HepG2 (cell line): ENCODE data around the gene H1-8. TPM values are rescaled to one million over a fixed set of nuclear protein-coding genes. Genes with fewer than 3 reads are reported as not detected.

Experiments
- BORCS8-MEF2B ChIP-seq: sonication (generic); formaldehyde crosslinking; IDR thresholded peaks from 2 replicates; pipeline ENCODE4 v1.8.0; 2022; ENCODE audit warnings: mild to moderate bottlenecking, missing genetic modification reagents
- CBX5 ChIP-seq: sonication (generic); formaldehyde crosslinking; IDR thresholded peaks from 2 replicates; pipeline ENCODE4 v1.4.0; 2020; ENCODE audit warnings: missing genetic modification reagents, borderline replicate concordance
- ERF ChIP-seq: IDR thresholded peaks from 2 replicates; pipeline ENCODE4 v1.6.1; 2018; ENCODE audit warnings: missing biosample characterization, missing genetic modification reagents
- FOXP1 ChIP-seq, 2 experiments: fragments of 450-650 bp in 1 of 2; IDR thresholded peaks; 2 replicates each; pipeline ENCODE4 v1.6.1; 2017 to 2018; ENCODE audit warnings: antibody characterized with exemption in 1 of 2
- HOXA5 ChIP-seq: sonication (generic); formaldehyde crosslinking; IDR thresholded peaks from 2 replicates; pipeline ENCODE4 v1.4.0; 2020; ENCODE audit warnings: missing genetic modification reagents
- POLR2G ChIP-seq: fragments of 200-400 bp; formaldehyde crosslinking; IDR thresholded peaks from 2 replicates; pipeline ENCODE4 v1.6.1; 2018; ENCODE audit warnings: mild to moderate bottlenecking, low read depth, low read length, moderate library complexity
- RFX1 ChIP-seq: fragments of 450-650 bp; IDR thresholded peaks from 2 replicates; pipeline ENCODE4 v1.6.1; 2017
- SAFB2 ChIP-seq: sonication (generic); formaldehyde crosslinking; IDR thresholded peaks from 2 replicates; pipeline ENCODE4 v1.5.1; 2020; ENCODE audit warnings: missing genetic modification reagents, low read depth, mild to moderate bottlenecking, borderline replicate concordance
- SIX4 ChIP-seq: sonication (generic); formaldehyde crosslinking; IDR thresholded peaks from 2 replicates; pipeline ENCODE4 v1.4.0; 2020; ENCODE audit warnings: missing genetic modification reagents
- TMF1 ChIP-seq: sonication (generic); formaldehyde crosslinking; IDR thresholded peaks from 2 replicates; pipeline ENCODE4 v1.8.1; 2022; ENCODE audit warnings: low read depth, missing genetic modification reagents
- ZMYM4 ChIP-seq: sonication (generic); formaldehyde crosslinking; IDR thresholded peaks from 2 replicates; pipeline ENCODE4 v1.8.1; 2023; ENCODE audit warnings: mild to moderate bottlenecking, missing genetic modification reagents
- ZNF33A ChIP-seq: sonication (generic); formaldehyde crosslinking; IDR thresholded peaks from 2 replicates; pipeline ENCODE4 v1.5.1; 2020; ENCODE audit warnings: missing genetic modification reagents, mild to moderate bottlenecking, moderate library complexity, borderline replicate concordance
- ZNF562 ChIP-seq: sonication (generic); formaldehyde crosslinking; IDR thresholded peaks from 2 replicates; pipeline ENCODE4 v1.8.0; 2022; ENCODE audit warnings: missing genetic modification reagents, borderline replicate concordance
- ZNF607 ChIP-seq: sonication (generic); formaldehyde crosslinking; IDR thresholded peaks from 2 replicates; pipeline ENCODE4 v1.5.1; 2020; ENCODE audit warnings: missing genetic modification reagents, mild to moderate bottlenecking, borderline replicate concordance
- polyA plus RNA-seq, 8 experiments: library from polyadenylated mRNA; depleted of rRNA in 3 of 8; stranded (reverse) in 7 of 8; unstranded in 1 of 8; fragments of >200 nt; fragmentation: Illumina TruSeq in 4 of 8; extraction: Trizol in 4 of 8; gene quantifications; 2 replicates each; pipeline versions ENCODE4 v1.2.1 to v1.2.3, GENCODE V29; 2011 to 2016; ENCODE audit warnings: low read depth in 4 of 8, missing spikeins in 1 of 8, mixed read lengths in 1 of 8; ENCODE audit not compliant: insufficient read depth in 1 of 8
- total RNA-seq, 5 experiments: library from RNA; depleted of rRNA; stranded (reverse); fragments of >200 nt; fragmentation: Illumina TruSeq; extraction: Trizol; gene quantifications; 2 replicates each; pipeline ENCODE4 v1.2.3, GENCODE V29; 2016; ENCODE audit warnings: low read depth in 1 of 5
- TF ChIP-seq, protein P1 (sequence below): sonication (generic); formaldehyde crosslinking; IDR thresholded peaks from 2 replicates; pipeline ENCODE4 v1.8.0; 2022; ENCODE audit warnings: low read depth, missing genetic modification reagents
- TF ChIP-seq, protein P2 (sequence below): sonication (generic); formaldehyde crosslinking; IDR thresholded peaks from 2 replicates; pipeline ENCODE4 v1.5.1; 2020; ENCODE audit warnings: mild to moderate bottlenecking, missing genetic modification reagents
- TF ChIP-seq, protein P3 (sequence below): sonication (generic); formaldehyde crosslinking; IDR thresholded peaks from 2 replicates; pipeline ENCODE4 v1.4.0; 2020; ENCODE audit warnings: low read depth, missing genetic modification reagents
- TF ChIP-seq, protein P4 (sequence below): IDR thresholded peaks from 2 replicates; pipeline ENCODE4 v1.6.1; 2016; ENCODE audit warnings: low read depth, control low read depth
- TF ChIP-seq, protein P5 (sequence below): IDR thresholded peaks from 2 replicates; pipeline ENCODE4 v1.6.1; 2018; ENCODE audit warnings: missing genetic modification reagents

Gene H1-8
- total and polyA plus RNA-seq, 2 of the 13 experiments (the other 11 are each of a cell fraction or from before 2014, with no cell fraction given), result 0.08 TPM; not detected in 1

DNA sequence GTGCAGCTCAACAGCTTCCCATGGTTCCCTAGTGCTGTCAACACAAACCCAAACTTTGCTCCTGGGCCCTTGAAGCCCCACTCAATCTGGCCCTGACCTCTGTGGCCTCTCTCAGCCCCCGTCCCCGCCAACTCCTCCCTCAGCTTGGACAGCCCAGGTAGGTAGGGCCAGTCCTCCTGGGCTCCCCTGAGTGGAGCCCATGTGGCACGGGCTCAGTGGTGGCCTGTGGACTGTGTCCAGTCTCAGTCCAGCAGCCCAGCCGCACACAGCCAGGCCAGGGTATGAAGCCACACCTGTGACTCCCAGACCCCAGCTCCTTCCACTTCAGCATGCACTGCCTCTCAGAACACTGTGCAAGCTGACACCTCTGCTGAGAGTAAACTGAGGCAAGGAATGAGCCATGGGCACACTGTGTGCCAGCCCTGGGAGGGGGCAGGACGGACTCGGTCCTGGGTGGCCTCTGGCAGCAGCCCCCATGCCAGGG, 52.0 kb downstream of the H1-8 start (continued):
- TF ChIP-seq, protein P1, sequence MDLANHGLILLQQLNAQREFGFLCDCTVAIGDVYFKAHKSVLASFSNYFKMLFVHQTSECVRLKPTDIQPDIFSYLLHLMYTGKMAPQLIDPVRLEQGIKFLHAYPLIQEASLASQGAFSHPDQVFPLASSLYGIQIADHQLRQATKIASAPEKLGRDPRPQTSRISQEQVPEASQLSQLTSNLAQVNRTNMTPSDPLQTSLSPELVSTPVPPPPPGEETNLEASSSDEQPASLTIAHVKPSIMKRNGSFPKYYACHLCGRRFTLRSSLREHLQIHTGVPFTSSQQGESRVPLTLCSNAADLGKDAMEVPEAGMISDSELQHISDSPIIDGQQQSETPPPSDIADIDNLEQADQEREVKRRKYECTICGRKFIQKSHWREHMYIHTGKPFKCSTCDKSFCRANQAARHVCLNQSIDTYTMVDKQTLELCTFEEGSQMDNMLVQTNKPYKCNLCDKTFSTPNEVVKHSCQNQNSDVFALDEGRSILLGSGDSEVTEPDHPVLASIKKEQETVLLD (CRISPR knock-in tag), result no peak
- TF ChIP-seq, protein P2, sequence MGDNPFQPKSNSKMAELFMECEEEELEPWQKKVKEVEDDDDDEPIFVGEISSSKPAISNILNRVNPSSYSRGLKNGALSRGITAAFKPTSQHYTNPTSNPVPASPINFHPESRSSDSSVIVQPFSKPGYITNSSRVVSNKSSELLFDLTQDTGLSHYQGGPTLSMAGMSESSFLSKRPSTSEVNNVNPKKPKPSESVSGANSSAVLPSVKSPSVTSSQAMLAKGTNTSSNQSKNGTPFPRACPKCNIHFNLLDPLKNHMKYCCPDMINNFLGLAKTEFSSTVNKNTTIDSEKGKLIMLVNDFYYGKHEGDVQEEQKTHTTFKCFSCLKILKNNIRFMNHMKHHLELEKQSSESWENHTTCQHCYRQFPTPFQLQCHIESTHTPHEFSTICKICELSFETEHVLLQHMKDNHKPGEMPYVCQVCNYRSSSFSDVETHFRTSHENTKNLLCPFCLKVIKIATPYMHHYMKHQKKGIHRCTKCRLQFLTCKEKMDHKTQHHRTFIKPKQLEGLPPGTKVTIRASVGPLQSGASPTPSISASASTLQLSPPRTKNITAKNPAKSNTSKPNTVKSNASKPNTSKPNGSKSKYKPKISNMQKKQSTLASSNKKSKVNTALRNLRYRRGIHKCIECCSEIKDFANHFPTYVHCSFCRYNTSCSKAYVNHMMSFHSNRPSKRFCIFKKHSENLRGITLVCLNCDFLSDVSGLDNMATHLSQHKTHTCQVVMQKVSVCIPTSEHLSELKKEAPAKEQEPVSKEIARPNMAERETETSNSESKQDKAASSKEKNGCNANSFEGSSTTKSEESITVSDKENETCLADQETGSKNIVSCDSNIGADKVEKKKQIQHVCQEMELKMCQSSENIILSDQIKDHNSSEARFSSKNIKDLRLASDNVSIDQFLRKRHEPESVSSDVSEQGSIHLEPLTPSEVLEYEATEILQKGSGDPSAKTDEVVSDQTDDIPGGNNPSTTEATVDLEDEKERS (CRISPR knock-in tag), result 0 out of 2 replicates have a peak, but pooled peaks have one; percentile 54
- TF ChIP-seq ZNF562, result no peak
- TF ChIP-seq ZMYM4, result peak; percentile 71
- no peak for TF ChIP-seq ZNF33A (CRISPR knock-in tag)
- TF ChIP-seq, protein P3, sequence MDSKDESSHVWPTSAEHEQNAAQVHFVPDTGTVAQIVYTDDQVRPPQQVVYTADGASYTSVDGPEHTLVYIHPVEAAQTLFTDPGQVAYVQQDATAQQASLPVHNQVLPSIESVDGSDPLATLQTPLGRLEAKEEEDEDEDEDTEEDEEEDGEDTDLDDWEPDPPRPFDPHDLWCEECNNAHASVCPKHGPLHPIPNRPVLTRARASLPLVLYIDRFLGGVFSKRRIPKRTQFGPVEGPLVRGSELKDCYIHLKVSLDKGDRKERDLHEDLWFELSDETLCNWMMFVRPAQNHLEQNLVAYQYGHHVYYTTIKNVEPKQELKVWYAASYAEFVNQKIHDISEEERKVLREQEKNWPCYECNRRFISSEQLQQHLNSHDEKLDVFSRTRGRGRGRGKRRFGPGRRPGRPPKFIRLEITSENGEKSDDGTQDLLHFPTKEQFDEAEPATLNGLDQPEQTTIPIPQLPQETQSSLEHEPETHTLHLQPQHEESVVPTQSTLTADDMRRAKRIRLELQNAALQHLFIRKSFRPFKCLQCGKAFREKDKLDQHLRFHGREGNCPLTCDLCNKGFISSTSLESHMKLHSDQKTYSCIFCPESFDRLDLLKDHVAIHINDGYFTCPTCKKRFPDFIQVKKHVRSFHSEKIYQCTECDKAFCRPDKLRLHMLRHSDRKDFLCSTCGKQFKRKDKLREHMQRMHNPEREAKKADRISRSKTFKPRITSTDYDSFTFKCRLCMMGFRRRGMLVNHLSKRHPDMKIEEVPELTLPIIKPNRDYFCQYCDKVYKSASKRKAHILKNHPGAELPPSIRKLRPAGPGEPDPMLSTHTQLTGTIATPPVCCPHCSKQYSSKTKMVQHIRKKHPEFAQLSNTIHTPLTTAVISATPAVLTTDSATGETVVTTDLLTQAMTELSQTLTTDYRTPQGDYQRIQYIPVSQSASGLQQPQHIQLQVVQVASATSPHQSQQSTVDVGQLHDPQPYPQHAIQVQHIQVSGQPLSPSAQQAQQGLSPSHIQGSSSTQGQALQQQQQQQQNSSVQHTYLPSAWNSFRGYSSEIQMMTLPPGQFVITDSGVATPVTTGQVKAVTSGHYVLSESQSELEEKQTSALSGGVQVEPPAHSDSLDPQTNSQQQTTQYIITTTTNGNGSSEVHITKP (CRISPR knock-in tag), result peak; percentile 69; the same call in 1 of the 2 replicates
- TF ChIP-seq SAFB2, result no peak; the same call in 1 of the 2 replicates
- no peak for TF ChIP-seq ZNF607
- no peak for TF ChIP-seq FOXP1 (IDR thresholded peaks at IDR 0.05)
- TF ChIP-seq FOXP1 (CRISPR knock-in tag; IDR thresholded peaks at IDR 0.05), result peak; percentile 64; the same call in 1 of the 2 replicates
- peak; percentile 47 for TF ChIP-seq ERF
- peak; percentile 71 for TF ChIP-seq POLR2G
- TF ChIP-seq, protein P4, sequence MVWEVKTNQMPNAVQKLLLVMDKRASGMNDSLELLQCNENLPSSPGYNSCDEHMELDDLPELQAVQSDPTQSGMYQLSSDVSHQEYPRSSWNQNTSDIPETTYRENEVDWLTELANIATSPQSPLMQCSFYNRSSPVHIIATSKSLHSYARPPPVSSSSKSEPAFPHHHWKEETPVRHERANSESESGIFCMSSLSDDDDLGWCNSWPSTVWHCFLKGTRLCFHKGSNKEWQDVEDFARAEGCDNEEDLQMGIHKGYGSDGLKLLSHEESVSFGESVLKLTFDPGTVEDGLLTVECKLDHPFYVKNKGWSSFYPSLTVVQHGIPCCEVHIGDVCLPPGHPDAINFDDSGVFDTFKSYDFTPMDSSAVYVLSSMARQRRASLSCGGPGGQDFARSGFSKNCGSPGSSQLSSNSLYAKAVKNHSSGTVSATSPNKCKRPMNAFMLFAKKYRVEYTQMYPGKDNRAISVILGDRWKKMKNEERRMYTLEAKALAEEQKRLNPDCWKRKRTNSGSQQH (CRISPR knock-in tag), result 0 out of 2 replicates have a peak, but pooled peaks have one; percentile 24
- TF ChIP-seq BORCS8-MEF2B (CRISPR knock-in tag), result peak; percentile 72; the same call in 1 of the 2 replicates
- no peak for TF ChIP-seq SIX4
- TF ChIP-seq, protein P5, sequence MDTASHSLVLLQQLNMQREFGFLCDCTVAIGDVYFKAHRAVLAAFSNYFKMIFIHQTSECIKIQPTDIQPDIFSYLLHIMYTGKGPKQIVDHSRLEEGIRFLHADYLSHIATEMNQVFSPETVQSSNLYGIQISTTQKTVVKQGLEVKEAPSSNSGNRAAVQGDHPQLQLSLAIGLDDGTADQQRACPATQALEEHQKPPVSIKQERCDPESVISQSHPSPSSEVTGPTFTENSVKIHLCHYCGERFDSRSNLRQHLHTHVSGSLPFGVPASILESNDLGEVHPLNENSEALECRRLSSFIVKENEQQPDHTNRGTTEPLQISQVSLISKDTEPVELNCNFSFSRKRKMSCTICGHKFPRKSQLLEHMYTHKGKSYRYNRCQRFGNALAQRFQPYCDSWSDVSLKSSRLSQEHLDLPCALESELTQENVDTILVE (CRISPR knock-in tag), result 0 out of 2 replicates have a peak, but pooled peaks have one; percentile 39
- TF ChIP-seq CBX5, result peak; percentile 42; the same call in 1 of the 2 replicates
- peak; percentile 49; the same call in 1 of the 2 replicates for TF ChIP-seq HOXA5 (CRISPR knock-in tag)
- no peak for TF ChIP-seq RFX1
- TF ChIP-seq TMF1, result 0 out of 2 replicates have a peak, but pooled peaks have one; percentile 67
